Measurements from ENCODE around the gene LGR4. TPM values are rescaled to one million over a fixed set of nuclear protein-coding genes. Genes with fewer than 3 reads are reported as not detected.

LGR4 gene
- total RNA-seq, 1 experiment from 2014 or later, result 99.2 TPM

DNA sequence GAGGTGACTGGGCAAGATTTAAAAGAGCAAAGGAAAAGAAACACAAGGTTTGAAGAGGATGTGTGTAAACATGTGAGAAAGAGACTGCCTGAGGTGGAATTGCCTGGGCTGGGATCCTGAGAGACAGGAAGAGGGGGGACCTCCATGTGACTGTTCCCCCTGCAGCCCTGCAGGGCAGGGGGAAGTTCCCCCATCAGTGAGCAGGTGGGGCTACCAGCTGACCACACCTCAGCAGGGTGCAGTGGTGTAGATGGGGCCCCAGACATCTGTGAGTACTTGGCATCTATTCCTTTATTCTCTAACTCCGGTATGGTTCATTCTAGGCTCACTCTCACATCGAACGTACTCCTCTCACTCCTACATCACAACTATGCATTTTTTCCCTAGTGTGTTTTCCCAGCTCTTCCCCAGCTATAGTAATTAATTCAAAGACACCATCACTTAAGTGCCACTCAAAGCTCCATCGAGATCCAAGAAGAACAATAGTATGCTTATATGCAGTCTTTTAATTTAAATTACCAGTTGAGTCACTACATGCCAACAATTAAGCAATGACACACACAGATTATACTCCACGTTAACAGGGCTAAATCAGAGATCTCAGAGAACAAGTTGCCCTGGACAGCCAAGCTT lies 42.7 kb downstream of the LGR4 start:
- H4K5ac ChIP-seq (ENCODE audit: insufficient read length, low read depth, low read length), result no peak overlapping the region
- no peak overlapping the region for H2AFZ ChIP-seq (ENCODE audit: low read length)
- no peak overlapping the region for H3K18ac ChIP-seq (ENCODE audit: insufficient read length, low read depth, low read length)
- no peaks in the 10 kb centered on the region for H3K27me3 Mint-ChIP-seq (ENCODE audit: low read depth)
- H3K9me3 Mint-ChIP-seq, result no peaks in the 10 kb centered on the region
- H3K79me1 ChIP-seq (ENCODE audit: insufficient read depth, low read depth, low read length, poor library complexity, severe bottlenecking), result peaks cover 14% of the 10 kb centered on the region
- H3K4me2 ChIP-seq (ENCODE audit: insufficient read depth, insufficient read length, low read length), result no peak overlapping the region
- peaks cover 25 to 33% of the 10 kb centered on the region in 2 experiments for H3K4me1 Mint-ChIP-seq
- H4K8ac ChIP-seq (replicated peaks; ENCODE audit: insufficient read length, low read depth, low read length), result no peak overlapping the region
- H3K9me3 ChIP-seq (ENCODE audit: control insufficient read depth, low read depth, low read length), result no peaks in the 10 kb centered on the region
- no peak overlapping the region for H3K27ac Mint-ChIP-seq
- H2BK12ac ChIP-seq (ENCODE audit: insufficient read length, low read depth, low read length), result no peak overlapping the region
- H4K91ac ChIP-seq (ENCODE audit: insufficient read length, low read depth, low read length), result no peak overlapping the region
- H3K9ac ChIP-seq (ENCODE audit: extremely low read depth, insufficient read length, low read length), result no peak overlapping the region
- no peak overlapping the region; the same call in 1 of the 2 replicates for H2BK15ac ChIP-seq (ENCODE audit: low read depth, low read length)
- no peak overlapping the region for H3K4ac ChIP-seq (ENCODE audit: low read depth, low read length)
- H3K23ac ChIP-seq (ENCODE audit: insufficient read length, low read depth, low read length), result no peak overlapping the region
- H3K36me3 Mint-ChIP-seq (ENCODE audit: insufficient read depth in 1 of 3, low read depth in 3 of 3), result peaks cover 2 to 14% (median 4%) of the 10 kb centered on the region in 3 experiments; a peak in 5 of 7 replicates
- peaks cover 19% of the 10 kb centered on the region; the same call in 1 of the 2 replicates for H3K79me2 ChIP-seq (ENCODE audit: insufficient read depth, low read length)
- no peak overlapping the region for H3K4me3 Mint-ChIP-seq
- H2BK5ac ChIP-seq (ENCODE audit: insufficient read length, low read length), result no peak overlapping the region
- H3K14ac ChIP-seq (ENCODE audit: insufficient read depth, low read length), result no peak overlapping the region; the same call in 1 of the 2 replicates
- peaks cover 13% of the 10 kb centered on the region; the same call in 1 of the 2 replicates for H3K4me1 ChIP-seq (ENCODE audit: insufficient read depth, low read length)
- H3K27ac ChIP-seq (ENCODE audit: insufficient read length, low read depth, low read length), result no peak overlapping the region
- TF ChIP-seq, protein P1, sequence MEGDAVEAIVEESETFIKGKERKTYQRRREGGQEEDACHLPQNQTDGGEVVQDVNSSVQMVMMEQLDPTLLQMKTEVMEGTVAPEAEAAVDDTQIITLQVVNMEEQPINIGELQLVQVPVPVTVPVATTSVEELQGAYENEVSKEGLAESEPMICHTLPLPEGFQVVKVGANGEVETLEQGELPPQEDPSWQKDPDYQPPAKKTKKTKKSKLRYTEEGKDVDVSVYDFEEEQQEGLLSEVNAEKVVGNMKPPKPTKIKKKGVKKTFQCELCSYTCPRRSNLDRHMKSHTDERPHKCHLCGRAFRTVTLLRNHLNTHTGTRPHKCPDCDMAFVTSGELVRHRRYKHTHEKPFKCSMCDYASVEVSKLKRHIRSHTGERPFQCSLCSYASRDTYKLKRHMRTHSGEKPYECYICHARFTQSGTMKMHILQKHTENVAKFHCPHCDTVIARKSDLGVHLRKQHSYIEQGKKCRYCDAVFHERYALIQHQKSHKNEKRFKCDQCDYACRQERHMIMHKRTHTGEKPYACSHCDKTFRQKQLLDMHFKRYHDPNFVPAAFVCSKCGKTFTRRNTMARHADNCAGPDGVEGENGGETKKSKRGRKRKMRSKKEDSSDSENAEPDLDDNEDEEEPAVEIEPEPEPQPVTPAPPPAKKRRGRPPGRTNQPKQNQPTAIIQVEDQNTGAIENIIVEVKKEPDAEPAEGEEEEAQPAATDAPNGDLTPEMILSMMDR (conservative IDR thresholded peaks at IDR 0.05), result no peak
- no CpG with 5 or more reads among the region's 5 CpGs for WGBS (ENCODE audit: extremely low coverage, insufficient read length, low lambda C conversion rate)
- H4K20me1 ChIP-seq (ENCODE audit: control insufficient read depth, insufficient read depth, insufficient read length), result no peaks in the 10 kb centered on the region
- H3K27me3 ChIP-seq (ENCODE audit: insufficient read depth, low read length), result no peaks in the 10 kb centered on the region
- H3K56ac ChIP-seq (ENCODE audit: insufficient read length, low read depth, low read length), result no peak overlapping the region
- H2AK5ac ChIP-seq (ENCODE audit: insufficient read length, low read length), result no peak overlapping the region
- DNase-seq, result no peak
- no peak overlapping the region for H3T11ph ChIP-seq (ENCODE audit: low read length)
- H3K23me2 ChIP-seq (ENCODE audit: insufficient read length, low read depth, low read length, poor library complexity, severe bottlenecking), result no peaks in the 10 kb centered on the region
- H2BK20ac ChIP-seq (ENCODE audit: low read depth, low read length, poor library complexity, severe bottlenecking), result no peak overlapping the region
- no peak overlapping the region for H2BK120ac ChIP-seq (ENCODE audit: low read depth, low read length, poor library complexity, severe bottlenecking)

Measured in H9 (cell line).